K562 (cell line): Measurements from ENCODE around the gene UBE2L3. TPM values are rescaled to one million over a fixed set of nuclear protein-coding genes. Genes with fewer than 3 reads are reported as not detected.
A peak's percentile ranks its signal among the peaks of the same experiment; 100 is the strongest.

Experiments used
- ATAC-seq: fragments of 200-7000 bp; cut with Tn5 transposase; 3 replicates; pipeline ENCODE4 v1.9.1; 2020; ENCODE audit warnings: moderate library complexity
- BruUV-seq: library from RNA; stranded (reverse); fragments of 400-500 nt; replicated peaks from 2 replicates; lab custom pipeline; 2021; lab: Mats Ljungman, UMichigan
- CTCF ChIA-PET: fragments of 300-600 bp; formaldehyde crosslinking; extraction: SDS; loops from one replicate; lab custom pipeline; 2021; ENCODE audit warnings: low intra/inter-chr PET ratio; lab: Yijun Ruan, JAX
- POLR2A ChIA-PET: fragments of 300-600, 350-650 bp; sonication (Branson Sonifier 250); formaldehyde crosslinking; extraction: SDS; loops from one replicate; lab custom pipeline; 2021; ENCODE audit warnings: antibody characterized with exemption, inconsistent platforms; lab: Yijun Ruan, JAX
- DNase-seq, 4 experiments: peaks; one replicate each; pipeline versions ENCODE4 v3.0.0 to v3.0.0-alpha.2; 2011 to 2018; ENCODE audit warnings: low spot score in 3 of 4, mixed read lengths in 3 of 4; ENCODE audit errors: extremely low read depth in 1 of 4
- FAIRE-seq: peaks from 2 replicates; lab custom pipeline; 2011; peaks lifted over from hg19 to GRCh38; lab: Jason Lieb, UNC
- H2AFZ ChIP-seq: 2 replicates; pipeline ENCODE4 v1.6.0; 2011; ENCODE audit warnings: low read depth, low read length, control low read depth, inconsistent platforms
- H3K27ac ChIP-seq: fragments of 200-600 bp; 3 replicates; pipeline ENCODE4 v1.8.0; 2011; ENCODE audit warnings: low read depth, mild to moderate bottlenecking, control low read depth, inconsistent platforms, low read length, moderate library complexity, mixed read lengths; ENCODE audit errors: extremely low read depth
- H3K27me3 ChIP-seq, 2 experiments: fragments of 300-600 bp in 1 of 2; 2 replicates in 1 of 2; 3 replicates in 1 of 2; pipeline versions ENCODE4 v1.6.0 to v1.8.0; 2011; ENCODE audit warnings: inconsistent platforms in 2 of 2, low read length in 2 of 2, mild to moderate bottlenecking in 1 of 2, mixed read lengths in 1 of 2, moderate library complexity in 1 of 2; ENCODE audit not compliant: control insufficient read depth in 2 of 2, insufficient read depth in 2 of 2
- H3K36me3 ChIP-seq: fragments of 300-600 bp; 3 replicates; pipeline ENCODE4 v1.8.0; 2011; ENCODE audit warnings: mild to moderate bottlenecking, low read length, inconsistent platforms; ENCODE audit not compliant: control insufficient read depth, insufficient read depth
- H3K4me1 ChIP-seq, 2 experiments: fragments of 200-600 bp in 1 of 2; replicated peaks in 1 of 2; 2 replicates in 1 of 2; 3 replicates in 1 of 2; pipeline versions ENCODE4 v1.5.1 to v1.8.0; 2011; ENCODE audit warnings: inconsistent platforms in 2 of 2, low read length in 2 of 2, mild to moderate bottlenecking in 1 of 2, mixed read lengths in 1 of 2, moderate library complexity in 1 of 2; ENCODE audit not compliant: control insufficient read depth in 2 of 2, insufficient read depth in 2 of 2
- H3K4me2 ChIP-seq: 2 replicates; pipeline ENCODE4 v1.6.1; 2011; ENCODE audit warnings: low read length, control low read depth, inconsistent platforms, mixed read lengths; ENCODE audit not compliant: insufficient read depth
- H3K4me3 ChIP-seq: fragments of 200-600 bp; sonication (generic), shearing (Covaris generic); 2 replicates; pipeline ENCODE4 v1.5.1; 2016; ENCODE audit warnings: control low read depth, inconsistent platforms
- H3K79me2 ChIP-seq: fragments of 200-600 bp; 3 replicates; pipeline ENCODE4 v1.8.0; 2011; ENCODE audit warnings: low read length, inconsistent platforms; ENCODE audit not compliant: control insufficient read depth, insufficient read depth
- H3K9ac ChIP-seq, 2 experiments: 2 replicates each; pipeline versions ENCODE4 v1.6.0 to v1.6.1; 2011; ENCODE audit warnings: low read depth in 2 of 2, low read length in 2 of 2, control low read depth in 1 of 2, inconsistent platforms in 1 of 2, mild to moderate bottlenecking in 1 of 2, mixed read lengths in 1 of 2; ENCODE audit not compliant: insufficient read depth in 1 of 2
- H3K9me1 ChIP-seq: one replicate; pipeline ENCODE4 v1.6.0; 2011; ENCODE audit warnings: inconsistent platforms, mild to moderate bottlenecking, low read length, moderate library complexity; ENCODE audit not compliant: control insufficient read depth, insufficient read depth
- H3K9me3 ChIP-seq: replicated peaks from 2 replicates; pipeline ENCODE4 v1.5.1; 2011; ENCODE audit warnings: low read depth, low read length, inconsistent platforms; ENCODE audit not compliant: control insufficient read depth, insufficient read depth
- H4K20me1 ChIP-seq: replicated peaks from 2 replicates; pipeline ENCODE4 v1.6.1; 2011; ENCODE audit warnings: low read length, inconsistent platforms, mixed read lengths; ENCODE audit not compliant: control insufficient read depth, insufficient read depth
- CBX8 ChIP-seq: fragments of 200-600 bp; sonication (generic); IDR thresholded peaks from 2 replicates; pipeline ENCODE4 v1.6.1; 2012; ENCODE audit warnings: borderline replicate concordance, mixed run types, low read depth, mild to moderate bottlenecking, moderate library complexity, mixed read lengths, low read length, control low read depth, inconsistent platforms; ENCODE audit not compliant: poor library complexity, severe bottlenecking; ENCODE audit errors: extremely low read depth
- E2F1 ChIP-seq: sonication (generic); formaldehyde crosslinking; IDR thresholded peaks from 2 replicates; pipeline ENCODE4 v1.8.1; 2023; ENCODE audit warnings: mild to moderate bottlenecking, missing genetic modification reagents, moderate library complexity
- ETS2 ChIP-seq: IDR thresholded peaks from 2 replicates; pipeline ENCODE4 v1.6.1; 2016; ENCODE audit warnings: borderline replicate concordance, missing genetic modification characterization, mild to moderate bottlenecking, moderate library complexity, missing compliant biosample characterization; ENCODE audit not compliant: poor library complexity, severe bottlenecking
- HBP1 ChIP-seq: fragments of 450-650 bp; formaldehyde crosslinking; IDR thresholded peaks from 2 replicates; pipeline ENCODE4 v1.4.0; 2022; ENCODE audit warnings: missing genetic modification characterization
- NONO ChIP-seq, 2 experiments: fragments of 200-400 bp in 1 of 2; fragments of 450-650 bp in 1 of 2; formaldehyde crosslinking in 1 of 2; IDR thresholded peaks; 2 replicates each; pipeline ENCODE4 v1.6.1; 2017; ENCODE audit warnings: low read depth in 2 of 2, mild to moderate bottlenecking in 2 of 2, moderate library complexity in 2 of 2, low read length in 1 of 2
- POLR3A ChIP-seq: IDR thresholded peaks from 2 replicates; pipeline ENCODE4 v1.6.1; 2011; ENCODE audit warnings: borderline replicate concordance, mild to moderate bottlenecking, moderate library complexity; ENCODE audit not compliant: insufficient read length, insufficient read depth; ENCODE audit errors: extremely low read depth
- SNAPC5 ChIP-seq: fragments of 250-450 bp; sonication (Bioruptor Pico); IDR thresholded peaks from 2 replicates; pipeline ENCODE4 v1.8.0; 2021; ENCODE audit warnings: moderate library complexity, mild to moderate bottlenecking, inconsistent platforms
- SP2 ChIP-seq: IDR thresholded peaks from 2 replicates; pipeline ENCODE4 v1.6.1; 2011; ENCODE audit warnings: mild to moderate bottlenecking, low read depth, low read length, moderate library complexity; ENCODE audit not compliant: poor library complexity, severe bottlenecking; ENCODE audit errors: extremely low read depth
- TAF9B ChIP-seq: fragments of 450-650 bp; IDR thresholded peaks from 2 replicates; pipeline ENCODE4 v1.6.1; 2018; ENCODE audit warnings: mild to moderate bottlenecking; ENCODE audit not compliant: partially characterized antibody
- THAP7 ChIP-seq: fragments of 250-450 bp; sonication (Bioruptor Pico); IDR thresholded peaks from 2 replicates; pipeline ENCODE4 v1.5.0; 2021
- ZNF146 ChIP-seq: IDR thresholded peaks from one replicate; pipeline ENCODE4 v1.6.1; 2018; ENCODE audit warnings: missing compliant biosample characterization; ENCODE audit not compliant: unreplicated experiment
- WGBS: fragments of 100-300 bp; shearing (Covaris generic); methylation state at CpG from one replicate; pipeline ENCODE4 v1.1.6; 2016; ENCODE audit warnings: low coverage, mixed read lengths; ENCODE audit not compliant: insufficient coverage; ENCODE audit errors: missing lambda C conversion rate; 5-methylcytosine and 5-hydroxymethylcytosine counted together
- in situ Hi-C: fragments of 300-500 bp; cut with MboI; formaldehyde crosslinking; loops from 4 replicates; pipeline ENCODE4 v1.15.0; 2018; ENCODE audit warnings: inconsistent platforms, mixed read lengths
- intact Hi-C: fragments of 100-400 bp; cut with micrococcal nuclease; formaldehyde crosslinking; loops from 2 replicates; pipeline ENCODE4 v1.14.2; 2022
- polyA plus RNA-seq, 8 experiments: library from polyadenylated mRNA; depleted of rRNA in 4 of 8; stranded (reverse) in 5 of 8; unstranded in 3 of 8; fragments of >200 nt; fragmentation: Nextera tagmentation in 2 of 8; fragmentation: Illumina TruSeq in 1 of 8; extraction: Ambion mirVana in 2 of 8; extraction: Trizol in 1 of 8; gene quantifications; 2 replicates each; pipeline versions ENCODE4 v1.2.1 to v1.2.3, GENCODE V29; 2011 to 2014; ENCODE audit warnings: inconsistent platforms in 1 of 8, missing spikeins in 1 of 8
- total RNA-seq, 7 experiments: library from RNA; depleted of rRNA in 6 of 7; stranded (reverse); fragments of >200 nt in 6 of 7; fragmentation: Illumina TruSeq in 2 of 7; extraction: Trizol in 2 of 7; gene quantifications; 2 replicates each; pipeline versions ENCODE4 v1.2.1 to v1.2.3, GENCODE V29; 2011 to 2021; ENCODE audit warnings: low replicate concordance in 1 of 7

The UBE2L3 gene
- total and polyA plus RNA-seq, 9 of the 15 experiments (the other 6 are each of a cell fraction or from before 2014, with no cell fraction given): 215 to 625 (median 285) TPM

- 0 out of 2 replicates have a peak, but pooled peaks have one; percentile 20 for TF ChIP-seq E2F1 (CRISPR knock-in tag)
Measured at GRCh38 chr22:21645513-21645912, 78.0 kb downstream of the UBE2L3 start (continued).

GRCh38 chr22:21646608-21647590 lies 79.4 kb downstream of the UBE2L3 start:
- ChIA-PET POLR2A (interaction anchor here (0.5 to 76.8 kb wide), 17 partner anchors 12 to 712 kb away, joined by 3 to 4622 read pairs (median 4); partner anchors contain the start of genes CCDC116, PPIL2, SDF2L1 and YDJC), CTCF (interaction anchor here (0.6 to 8.8 kb wide), 8 partner anchors 17 to 544 kb away, joined by 3 to 99 read pairs (median 6); partner anchors contain the start of genes CCDC116 and YDJC)
- WGBS: 48% methylated on average over 14 of the region's 14 CpGs
- Histone ChIP-seq H3K27me3 (no peaks in the 10 kb centered on the region; a peak in 1 of 5 replicates), H3K9me1 (peaks cover 16% of the 10 kb centered on the region), H3K36me3 (peaks cover 65% of the 10 kb centered on the region), H3K27ac (no peak overlapping the region), H4K20me1 (peaks cover 32% of the 10 kb centered on the region), H3K4me3 (no peak overlapping the region), H3K79me2 (peaks cover 34% of the 10 kb centered on the region), H3K9ac (peak overlapping the region in 1 of 2 experiments; percentile 62; a peak in 1 of 4 replicates), H3K9me3 (no peaks in the 10 kb centered on the region), H3K4me1 (peaks cover 29 to 48% of the 10 kb centered on the region in 2 experiments), H3K4me2 (no peak overlapping the region), H2AFZ (0 out of 2 replicates have a peak overlapping the region, but pooled peaks have one; percentile 4)
- TSS peak; percentile 3 for BruUV-seq
- in situ Hi-C loops (loop anchor here (25.0 kb wide), 1 partner anchor 510 kb away; no protein-coding TSS in a partner anchor), intact Hi-C loops (loop anchor here (1.0 kb wide), 1 partner anchor 53 kb away; no protein-coding TSS in a partner anchor)
- peak; percentile 34 for ATAC-seq
- peak; percentile 95 for FAIRE-seq
- DNase-seq: peak; percentile 88 to 99 (median 93)
- TF ChIP-seq THAP7 (CRISPR knock-in tag): no peak
- TF ChIP-seq ZNF146 (CRISPR knock-in tag): no peak
- no peak for TF ChIP-seq ETS2 (tag)
- TF ChIP-seq SP2: no peak
- TF ChIP-seq NONO (IDR thresholded peaks at IDR 0.05; ENCODE audit: low read depth in 2 of 2, low read length in 1 of 2): no peak
- TF ChIP-seq CBX8: no peak
- TF ChIP-seq SNAPC5 (CRISPR knock-in tag): no peak
- no peak for TF ChIP-seq HBP1 (CRISPR knock-in tag)
- no peak for TF ChIP-seq POLR3A
- TF ChIP-seq TAF9B: no peak
